ENCODE measurements around the gene DLGAP1.

- TF ChIP-seq POLR2AphosphoS5 (IDR thresholded peaks at IDR 0.05) (no peak), POLR2A (IDR thresholded peaks at IDR 0.05) (no peak), CTCF (IDR thresholded peaks at IDR 0.05) (no peak)
Measured at GRCh38 chr18:4208366-4208765, 246.7 kb downstream of the DLGAP1 start.

Measured in breast epithelium (tissue), 3 donors.